ENCODE measurements around the gene ABHD3. TPM values are rescaled to one million over a fixed set of nuclear protein-coding genes. Genes with fewer than 3 reads are reported as not detected.
A peak's percentile ranks its signal among the peaks of the same experiment; 100 is the strongest.

Gene ABHD3
- total and polyA plus RNA-seq, 8 donors, result 8.9 to 33.4 (median 18.9) TPM

DNA sequence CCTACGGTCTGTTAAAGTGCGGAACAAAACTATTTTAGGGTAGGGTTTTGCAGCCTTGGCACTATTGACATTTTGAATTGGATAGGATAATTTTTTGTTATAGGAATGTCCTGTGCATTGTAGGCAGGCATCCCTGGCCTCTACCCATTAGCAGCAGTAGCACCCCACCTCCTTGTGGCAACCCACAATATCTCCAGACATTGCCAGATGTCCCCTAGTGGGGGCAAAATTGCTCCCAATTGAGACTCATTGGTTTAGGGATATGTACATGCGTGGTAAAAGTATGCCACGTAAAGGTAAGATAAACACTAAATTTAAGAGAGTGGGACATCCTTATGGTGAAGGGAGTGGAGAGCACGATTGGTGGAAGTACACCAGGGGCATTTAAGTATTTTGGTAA, 40.7 kb upstream of the ABHD3 start:
- no peak overlapping the region for H3K27ac ChIP-seq
- TF ChIP-seq POLR2A (IDR thresholded peaks at IDR 0.05), result no peak
- TF ChIP-seq CTCF (IDR thresholded peaks at IDR 0.05), result no peak
- no peak for TF ChIP-seq EP300 (IDR thresholded peaks at IDR 0.05)
- TF ChIP-seq POLR2AphosphoS5 (IDR thresholded peaks at IDR 0.05), result no peak
- no peaks in the 10 kb centered on the region for H3K27me3 ChIP-seq
- peaks cover 3 to 64% (median 34%) of the 10 kb centered on the region in 4 donors for H3K4me1 ChIP-seq
- DNase-seq, result no peak
- H3K9me3 ChIP-seq, result no peaks in the 10 kb centered on the region
- no peaks in the 10 kb centered on the region for H3K36me3 ChIP-seq
- WGBS, 5 donors, result 80 to 97% (median 94%) methylated on average over 5 of the region's 5 CpGs
- intact Hi-C loops (cut with DNase I; ENCODE audit: low total_unique reads), result loop anchor here (10.0 kb wide), 1 partner anchor 130 kb away; the partner anchor contains the start of gene SNRPD1
- no peak overlapping the region for H3K4me3 ChIP-seq

DNA sequence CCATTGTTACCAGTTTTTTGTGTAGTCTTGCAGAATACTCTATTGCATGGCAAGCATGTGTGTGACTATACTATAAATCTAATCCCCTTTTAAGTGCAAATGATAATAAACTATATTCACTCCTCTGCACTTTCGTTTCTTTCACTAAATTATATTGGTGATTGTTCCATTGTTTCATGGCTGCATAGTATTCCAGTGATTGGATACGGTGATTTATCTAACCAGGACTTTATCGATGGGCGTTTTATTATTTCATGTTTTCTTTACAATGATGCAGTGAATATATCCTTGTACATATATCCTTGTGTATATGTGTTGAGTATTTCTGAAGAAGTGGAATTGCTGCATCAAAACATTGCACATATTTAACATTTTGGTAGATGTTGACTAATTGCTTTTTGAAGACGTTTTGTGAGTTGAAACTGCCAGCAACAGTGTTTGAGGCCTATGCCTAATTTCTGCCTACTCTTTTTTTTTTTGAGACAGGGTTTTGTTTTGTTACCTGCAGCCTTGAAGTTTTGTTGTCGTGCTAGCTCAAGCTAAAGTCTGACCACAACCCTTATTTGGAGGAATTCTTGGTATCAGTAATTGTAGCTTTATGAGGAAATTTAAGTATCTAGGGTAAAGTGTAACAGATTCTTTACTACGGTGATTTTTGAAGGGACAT, 38.7 kb upstream of the ABHD3 start:
- intact Hi-C loops (cut with DNase I; ENCODE audit: low total_unique reads), result loop anchor here (10.0 kb wide), 1 partner anchor 128 kb away; the partner anchor contains the start of gene SNRPD1
- no peak overlapping the region for H3K4me3 ChIP-seq
- no peaks in the 10 kb centered on the region for H3K9me3 ChIP-seq
- 70 to 77% (median 75%) methylated on average over 7 of the region's 7 CpGs for WGBS, 5 donors
- peaks cover 8 to 71% (median 40%) of the 10 kb centered on the region in 4 donors for H3K4me1 ChIP-seq
- no peak overlapping the region for H3K27ac ChIP-seq
- no peaks in the 10 kb centered on the region for H3K36me3 ChIP-seq
- H3K27me3 ChIP-seq, result no peaks in the 10 kb centered on the region
- no peak for DNase-seq
- no peak for TF ChIP-seq POLR2AphosphoS5 (IDR thresholded peaks at IDR 0.05)
- no peak for TF ChIP-seq EP300 (IDR thresholded peaks at IDR 0.05)
- TF ChIP-seq CTCF (IDR thresholded peaks at IDR 0.05), result no peak
- no peak for TF ChIP-seq POLR2A (IDR thresholded peaks at IDR 0.05)

DNA sequence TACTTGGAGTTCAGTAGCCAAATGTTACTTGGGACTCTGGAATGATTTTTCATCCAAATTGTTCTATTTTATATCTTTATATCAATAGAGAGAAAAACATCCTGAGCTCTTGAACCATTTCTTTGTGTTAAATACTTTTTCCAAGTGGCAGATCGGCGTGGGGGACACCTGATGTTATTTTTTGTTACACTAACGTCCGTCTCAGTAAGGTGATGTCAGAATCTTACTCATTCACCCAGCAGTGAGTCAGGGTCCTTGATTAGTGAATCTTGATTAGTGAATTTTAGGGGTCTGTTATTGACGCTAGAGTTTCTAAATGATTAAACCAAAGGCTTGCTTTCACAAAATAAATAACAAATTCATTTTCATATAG, 37.7 kb upstream of the ABHD3 start:
- 64 to 69% (median 67%) methylated on average over 5 of the region's 5 CpGs for WGBS, 5 donors
- TF ChIP-seq CTCF (IDR thresholded peaks at IDR 0.05), result no peak
- no peak for TF ChIP-seq POLR2AphosphoS5 (IDR thresholded peaks at IDR 0.05)
- no peak for TF ChIP-seq EP300 (IDR thresholded peaks at IDR 0.05)
- no peak for TF ChIP-seq POLR2A (IDR thresholded peaks at IDR 0.05)
- H3K9me3 ChIP-seq, result no peaks in the 10 kb centered on the region
- H3K4me1 ChIP-seq, result peaks cover 3 to 61% (median 35%) of the 10 kb centered on the region in 4 donors
- H3K27me3 ChIP-seq, result no peaks in the 10 kb centered on the region
- DNase-seq, result peak in 1 of 2 donors; percentile 7
- H3K36me3 ChIP-seq, result no peaks in the 10 kb centered on the region
- peak overlapping the region; percentile 78 to 98 (median 92) for H3K4me3 ChIP-seq
- intact Hi-C loops (cut with DNase I; ENCODE audit: low total_unique reads), result loop anchor here (10.0 kb wide), 1 partner anchor 128 kb away; the partner anchor contains the start of gene SNRPD1
- peak overlapping the region in 3 of 5 donors; percentile 98 to 99 (median 98) for H3K27ac ChIP-seq

GRCh38 chr18:21741562-21742314, 37.2 kb upstream of the ABHD3 start:
- WGBS, 5 donors, result 1 to 2% (median 1%) methylated on average over 40 to 49 of the region's 49 CpGs
- Histone ChIP-seq H3K36me3 (no peaks in the 10 kb centered on the region), H3K4me1 (peaks cover 0 to 56% (median 32%) of the 10 kb centered on the region in 4 donors), H3K27ac (peak overlapping the region; percentile 94 to 99 (median 98)), H3K9me3 (no peaks in the 10 kb centered on the region), H3K4me3 (peak overlapping the region; percentile 78 to 98 (median 92)), H3K27me3 (no peaks in the 10 kb centered on the region)
- intact Hi-C loops (cut with DNase I; ENCODE audit: low total_unique reads), result loop anchor here (10.0 kb wide), 1 partner anchor 127 kb away; the partner anchor contains the start of gene SNRPD1
- TF ChIP-seq POLR2A (IDR thresholded peaks at IDR 0.05), result no peak
- TF ChIP-seq CTCF (IDR thresholded peaks at IDR 0.05), result no peak
- TF ChIP-seq POLR2AphosphoS5 (IDR thresholded peaks at IDR 0.05), result no peak
- TF ChIP-seq EP300 (IDR thresholded peaks at IDR 0.05), result no peak
- DNase-seq, result peak; percentile 40 to 49
